ENCODE results near the gene KRT36.

- TF ChIP-seq SMC3 (IDR thresholded peaks at IDR 0.05; ENCODE audit: borderline replicate concordance, low read length) (no peak), CTCF (IDR thresholded peaks at IDR 0.05 in 2 of 3, conservative IDR thresholded peaks at IDR 0.05 in 1 of 3; ENCODE audit: control insufficient read depth in 2 of 3, extremely low read depth in 1 of 3, insufficient read depth in 1 of 3, low read depth in 3 of 3, low read length in 3 of 3) (no peak), BRCA1 (IDR thresholded peaks at IDR 0.05; ENCODE audit: low read depth, low read length) (no peak)
Measured at GRCh38 chr17:41478237-41478636, 11.5 kb downstream of the KRT36 start.
